Colon (tissue), 2 donors: ENCODE results near the gene WDR37.

Experiments used
- FAIRE-seq: peaks from 2 replicates; lab custom pipeline; 2012; peaks lifted over from hg19 to GRCh38; lab: Jason Lieb, UNC
- donor health status: control.
- donor health status: control.

The WDR37 gene

GRCh38 chr10:1128649-1129048 is 72.5 kb downstream of the WDR37 start:
- FAIRE-seq: no peak

- no peak for FAIRE-seq
Measured at GRCh38 chr10:1130226-1130625, 74.0 kb downstream of the WDR37 start.

DNA sequence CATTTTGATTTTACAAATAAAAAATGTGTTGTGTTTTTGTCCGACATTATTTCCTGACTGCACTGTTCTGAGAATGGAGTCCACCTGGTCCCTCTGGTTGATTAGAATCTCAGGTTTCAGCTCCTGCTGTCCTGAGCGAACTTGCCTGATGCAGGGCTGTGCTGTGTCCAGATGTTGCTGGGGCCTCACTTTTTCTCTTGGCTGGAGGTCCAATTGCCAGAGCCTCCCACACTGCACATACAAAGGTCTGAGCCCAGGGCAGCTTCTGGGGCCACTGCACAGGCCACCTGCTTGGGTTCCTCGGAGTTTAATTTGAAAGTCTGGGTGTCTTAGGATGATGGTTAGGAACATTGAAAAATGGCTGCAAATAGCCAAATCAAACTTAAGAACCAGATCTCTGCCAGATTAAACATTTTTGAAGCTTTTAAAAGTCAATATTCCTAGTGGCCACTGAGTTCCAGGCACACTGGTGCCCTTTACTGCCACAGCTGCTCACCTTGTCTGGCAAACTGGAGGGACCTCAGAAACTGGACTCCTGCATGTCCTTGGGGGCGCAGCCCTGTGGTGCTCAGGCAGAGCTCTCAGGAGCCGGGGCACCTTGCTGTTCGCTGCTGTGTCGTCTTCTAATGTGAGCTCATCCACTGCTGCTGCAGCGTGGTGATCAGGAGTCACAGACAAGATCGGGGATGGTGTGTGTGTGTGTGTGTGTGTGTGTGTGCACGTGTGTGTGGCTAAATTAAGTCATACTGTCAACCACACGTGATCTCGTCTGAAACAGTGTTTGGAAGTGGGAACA is 75.0 kb downstream of the WDR37 start:
- no peak for FAIRE-seq

DNA sequence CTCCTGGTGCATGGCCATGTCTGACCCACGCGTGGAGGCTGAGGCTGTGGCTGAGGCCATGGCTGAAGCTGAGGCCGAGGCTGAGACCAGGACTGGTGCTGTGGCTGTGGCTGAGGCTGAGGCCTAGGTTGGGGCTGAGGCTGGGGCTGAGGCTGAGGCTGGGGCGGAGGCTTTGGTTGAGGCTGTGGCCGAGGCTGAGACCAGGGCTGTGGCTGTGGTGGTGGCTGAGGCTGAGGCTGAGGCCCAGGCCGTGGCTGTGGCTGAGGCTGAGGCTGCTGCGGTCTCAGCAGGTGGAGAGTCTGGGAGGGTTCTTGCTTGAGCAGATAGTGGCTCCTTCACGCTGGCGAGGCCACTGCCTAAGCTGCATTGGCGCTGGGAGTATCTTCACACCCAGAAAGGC is 76.4 kb downstream of the WDR37 start:
- no peak for FAIRE-seq

DNA sequence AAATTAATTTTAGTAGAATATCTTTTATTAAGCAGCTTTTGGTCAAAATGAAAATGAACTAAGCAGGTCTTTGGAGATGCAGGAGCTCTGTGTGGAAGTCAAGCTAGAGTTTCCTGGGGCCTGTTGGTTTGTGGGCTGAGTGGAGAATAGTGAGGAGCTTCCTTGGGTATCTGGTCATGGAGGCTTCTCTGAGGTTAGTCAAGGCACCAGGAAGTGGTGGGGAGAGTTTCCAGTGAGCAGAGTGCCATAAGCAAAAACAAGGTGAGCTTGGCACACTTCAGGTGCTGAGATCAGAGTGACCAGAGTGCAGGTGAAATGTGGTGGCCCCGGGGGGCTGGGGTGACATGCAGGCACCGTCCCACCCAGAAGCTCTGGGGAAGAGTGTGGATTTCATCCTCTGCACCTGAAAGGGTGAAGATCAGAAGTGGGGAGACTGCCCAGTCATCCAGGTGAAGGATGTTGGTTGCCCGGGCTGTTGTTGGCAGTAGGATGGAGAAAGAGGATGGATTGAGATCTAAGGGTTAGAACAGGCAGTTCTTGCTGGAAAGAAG is 77.4 kb downstream of the WDR37 start:
- FAIRE-seq: no peak

DNA sequence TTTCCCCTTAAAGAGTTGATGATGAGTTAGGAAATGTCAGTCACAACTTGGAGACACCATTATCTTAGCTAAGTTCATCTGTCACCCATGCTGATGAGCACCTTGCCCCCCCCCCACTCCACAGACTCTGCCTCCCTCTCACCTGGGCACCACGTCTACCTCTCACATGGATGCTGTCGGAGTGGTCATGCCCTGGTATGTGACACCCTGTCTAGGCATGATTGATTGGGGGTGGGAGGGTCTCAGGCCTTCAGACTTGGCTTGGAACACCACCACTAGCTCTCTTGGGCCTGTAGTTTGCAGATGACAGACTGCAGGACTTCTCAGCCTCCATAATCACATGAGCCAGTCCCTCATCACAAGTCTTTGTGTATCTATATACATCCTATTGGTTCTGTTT is 78.0 kb downstream of the WDR37 start:
- FAIRE-seq: no peak

DNA sequence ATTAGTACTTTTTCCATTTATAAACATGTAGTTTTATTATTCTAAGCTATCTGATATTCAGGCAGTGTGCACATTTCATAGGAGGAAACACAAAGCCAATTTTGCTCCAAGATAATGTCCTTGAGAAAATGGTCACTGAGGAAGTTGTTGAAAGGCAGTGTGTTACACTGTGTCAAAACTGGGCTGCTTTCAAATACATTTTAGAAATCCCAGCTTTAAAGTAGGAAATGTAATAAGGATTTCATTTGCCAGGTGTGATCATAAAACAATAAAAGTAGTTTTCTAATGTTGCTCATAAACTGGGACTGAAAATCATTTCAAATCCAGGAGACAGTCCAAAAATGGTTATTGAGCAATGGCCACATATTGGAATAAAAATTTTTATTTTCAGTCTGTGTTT is 80.1 kb downstream of the WDR37 start:
- no peak for FAIRE-seq

DNA sequence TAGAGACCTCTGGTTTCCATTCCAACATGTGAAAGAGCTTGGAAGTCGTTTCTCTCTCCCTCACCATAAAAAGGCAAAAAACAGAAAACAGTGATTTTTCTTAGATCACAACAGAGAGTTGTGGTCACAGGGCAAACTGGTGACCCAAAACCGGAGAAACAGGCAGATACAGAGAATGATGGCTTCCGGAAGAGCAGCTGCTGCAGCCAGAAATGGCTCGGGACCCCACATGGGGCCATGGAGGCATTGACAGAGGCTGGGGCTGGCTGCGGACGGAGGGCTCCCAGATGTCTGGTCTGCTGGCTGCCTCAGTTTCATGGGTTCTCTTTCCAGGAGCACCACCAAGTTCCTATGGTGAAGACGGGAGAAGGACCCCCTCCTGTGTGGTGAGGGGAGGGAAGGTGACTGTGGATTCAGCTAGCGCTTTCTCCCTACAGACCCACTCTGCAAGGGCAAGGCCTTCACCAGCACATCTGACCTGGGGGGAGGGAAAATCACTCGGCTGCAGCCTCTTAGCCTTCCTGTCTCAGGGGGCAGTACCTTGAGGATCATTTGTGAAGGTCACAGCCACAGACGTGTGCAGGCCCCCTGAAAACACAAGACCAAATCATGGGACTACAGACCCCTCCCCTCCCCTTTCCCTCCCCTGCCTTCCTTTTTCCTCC is 81.4 kb downstream of the WDR37 start:
- no peak for FAIRE-seq

DNA sequence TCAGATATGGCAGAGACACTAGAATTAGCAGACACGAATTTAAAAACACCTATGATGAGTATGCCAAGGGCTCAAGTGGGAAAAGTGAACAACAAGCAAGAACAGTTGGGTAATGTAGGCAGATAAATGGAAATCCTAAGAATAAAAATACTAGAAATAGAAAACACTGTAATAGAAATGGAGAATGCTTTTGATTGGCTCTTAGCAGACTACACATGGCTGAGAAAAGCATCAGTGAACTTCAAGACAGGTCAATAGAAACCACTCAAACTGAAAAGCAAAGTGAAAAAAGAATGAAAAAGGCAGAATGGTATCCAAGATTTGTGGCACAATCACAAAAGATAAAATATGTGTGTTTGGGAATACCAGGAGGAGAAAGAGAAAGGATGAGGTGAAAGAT is 82.3 kb downstream of the WDR37 start:
- no peak for FAIRE-seq

- no peak for FAIRE-seq
Measured at GRCh38 chr10:1141261-1141660, 85.1 kb downstream of the WDR37 start.

- FAIRE-seq: no peak
Measured at GRCh38 chr10:1141701-1142100, 85.5 kb downstream of the WDR37 start.

DNA sequence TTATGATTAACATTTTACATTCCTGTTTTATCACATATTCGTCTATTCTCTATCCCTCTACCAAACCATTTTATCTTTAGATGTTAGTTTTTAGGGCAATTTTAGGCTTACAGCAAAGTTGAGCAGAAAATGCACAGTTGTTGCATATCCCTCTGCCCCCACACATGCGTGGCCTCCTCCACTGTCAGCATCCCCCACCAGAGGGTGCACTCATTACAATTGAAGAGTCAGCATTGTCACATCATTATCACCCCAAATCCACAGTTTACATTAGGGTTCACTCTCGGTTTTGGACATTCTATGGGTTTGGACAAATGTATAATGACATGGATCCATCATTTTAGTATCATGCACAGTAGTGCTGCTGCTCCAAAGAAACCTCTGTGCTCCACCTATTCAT is 86.4 kb downstream of the WDR37 start:
- no peak for FAIRE-seq

DNA sequence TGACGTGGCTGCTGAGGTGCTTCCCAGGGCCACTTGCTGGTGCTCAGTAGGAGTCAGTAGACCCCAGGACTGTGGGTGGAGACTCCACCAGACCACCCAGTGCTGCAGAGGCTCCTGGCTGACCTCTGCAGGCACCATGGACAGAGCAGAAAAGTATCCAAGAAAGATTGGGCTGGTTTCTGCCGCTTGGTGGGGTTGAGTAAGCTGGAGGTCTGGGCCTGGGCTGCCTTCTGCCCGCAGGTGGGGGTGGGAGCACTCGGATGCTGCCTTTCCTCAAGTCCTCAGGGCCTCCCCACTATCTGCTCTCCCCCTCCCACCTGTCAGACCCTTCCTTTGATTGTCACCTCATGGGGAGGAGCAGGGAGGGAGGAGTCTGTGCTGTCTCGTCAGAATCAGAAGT is 91.6 kb downstream of the WDR37 start:
- no peak for FAIRE-seq

- FAIRE-seq: no peak
Measured at GRCh38 chr10:1148855-1149605, 92.8 kb downstream of the WDR37 start.

- no peak for FAIRE-seq
Measured at GRCh38 chr10:1149793-1150637, 93.8 kb downstream of the WDR37 start.

DNA sequence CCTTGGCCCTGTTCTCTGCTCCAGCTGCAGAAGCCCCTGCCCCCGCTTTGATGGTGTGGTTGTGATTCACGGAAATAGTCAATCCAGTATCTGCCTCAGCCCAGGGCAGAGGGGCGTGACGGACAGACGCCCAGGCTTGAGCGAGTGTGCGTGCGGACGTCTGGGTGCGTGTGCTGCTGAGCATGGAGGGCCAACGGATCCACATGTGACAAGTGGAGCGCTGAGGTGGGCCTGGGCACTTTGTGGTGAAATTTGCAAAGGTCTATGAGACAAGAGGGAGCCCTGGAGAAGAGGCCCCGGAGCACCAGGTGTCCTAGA is 94.4 kb downstream of the WDR37 start:
- no peak for FAIRE-seq

- no peak for FAIRE-seq
Measured at GRCh38 chr10:1151076-1152033, 95.2 kb downstream of the WDR37 start.

DNA sequence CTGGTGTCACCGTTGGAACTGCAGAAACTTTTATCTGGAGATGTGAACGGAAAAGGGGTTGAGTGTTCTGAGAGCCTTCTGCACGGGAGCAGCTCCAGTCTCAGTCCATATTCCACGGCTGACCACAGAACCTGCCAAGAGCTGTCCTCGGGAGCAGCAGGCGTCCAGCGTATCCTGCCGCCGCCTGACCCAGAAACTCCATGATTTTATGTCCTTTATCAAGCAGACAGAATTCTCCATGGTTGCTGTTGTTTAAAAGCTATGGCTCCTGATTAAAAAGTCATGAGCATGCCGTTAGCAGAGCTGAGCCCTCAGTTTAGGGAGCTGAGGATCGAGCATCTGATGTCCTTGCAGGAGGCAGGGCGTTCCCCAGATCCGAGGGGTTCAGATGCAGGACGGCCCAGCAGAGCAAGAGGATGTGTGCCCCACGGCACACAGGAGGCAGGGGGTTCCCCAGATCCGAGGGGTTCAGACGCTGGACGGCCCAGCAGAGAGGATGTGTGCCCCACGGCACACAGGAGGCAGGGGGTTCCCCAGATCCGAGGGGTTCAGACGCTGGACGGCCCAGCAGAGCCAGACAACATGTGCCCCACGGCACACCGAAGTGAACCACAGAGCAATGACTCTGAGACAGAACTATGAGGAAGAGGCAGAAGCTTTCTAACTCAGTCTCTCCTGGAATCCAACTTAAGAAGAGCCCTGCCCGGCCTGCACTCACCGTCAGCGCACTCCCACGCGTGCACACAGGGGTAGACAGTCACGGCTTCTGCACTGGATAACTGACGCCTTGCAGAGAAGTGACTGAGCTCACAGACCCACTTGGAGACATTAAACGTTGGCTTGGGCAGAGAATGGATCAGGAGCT is 96.4 kb downstream of the WDR37 start:
- no peak for FAIRE-seq

- FAIRE-seq: no peak
Measured at GRCh38 chr10:1153251-1153763, 97.1 kb downstream of the WDR37 start.
